GM19324 (cell line): Measurements from ENCODE around the gene RSL1D1.
"Not testable (repeated sequence)": the region's sequence is repeated elsewhere in the genome, so short reads cannot be mapped to it uniquely, and the experiment has no call there.

Source experiments
- ATAC-seq: cut with Tn5 transposase; IDR thresholded peaks from one replicate; pipeline ENCODE4 v1.9.1; 2021; ENCODE audit warnings: mild to moderate bottlenecking, moderate library complexity; ENCODE audit not compliant: unreplicated experiment, low FRiP score

Gene RSL1D1

GRCh38 chr16:11799509-11800381 lies 51.6 kb downstream of the RSL1D1 start:
- no peak for ATAC-seq

GRCh38 chr16:11799017-11799381 lies 52.3 kb downstream of the RSL1D1 start:
- no peak for ATAC-seq

- ATAC-seq: no peak
Observed at GRCh38 chr16:11797957-11798299, 53.4 kb downstream of the RSL1D1 start.

- peak; percentile 91 for ATAC-seq
Observed at GRCh38 chr16:11797166-11797956, 54.0 kb downstream of the RSL1D1 start, which contains the start of gene ZC3H7A. ZC3H7A (minus strand) TSS chr16:11797258; CDS start chr16:11782354, 14,904 bp downstream.

- peak; percentile 18 for ATAC-seq
Observed at GRCh38 chr16:11796227-11797165, 54.8 kb downstream of the RSL1D1 start.

GRCh38 chr16:11795887-11796226 lies 55.5 kb downstream of the RSL1D1 start:
- no peak for ATAC-seq

GRCh38 chr16:11794996-11795886 lies 56.1 kb downstream of the RSL1D1 start:
- no peak for ATAC-seq

- no peak for ATAC-seq
Observed at GRCh38 chr16:11794447-11794846, 56.9 kb downstream of the RSL1D1 start.

- ATAC-seq: no peak
Observed at GRCh38 chr16:11793840-11794239, 57.5 kb downstream of the RSL1D1 start.

GRCh38 chr16:11792410-11793241 lies 58.7 kb downstream of the RSL1D1 start:
- ATAC-seq: no peak

- ATAC-seq: no peak
Observed at GRCh38 chr16:11791144-11791828, 60.1 kb downstream of the RSL1D1 start.

GRCh38 chr16:11788914-11789313 lies 62.4 kb downstream of the RSL1D1 start:
- ATAC-seq: no peak

GRCh38 chr16:11784980-11785599 lies 66.3 kb downstream of the RSL1D1 start:
- ATAC-seq: not testable (repeated sequence)

- ATAC-seq: not testable (repeated sequence)
Observed at GRCh38 chr16:11784381-11784780, 67.0 kb downstream of the RSL1D1 start.

GRCh38 chr16:11784038-11784369 lies 67.3 kb downstream of the RSL1D1 start:
- ATAC-seq: no peak
